GM12878 (cell line): ENCODE data around the gene TTC29. TPM values are rescaled to one million over a fixed set of nuclear protein-coding genes. Genes with fewer than 3 reads are reported as not detected.

Source experiments
- ATAC-seq: fragments of 200-7000 bp; cut with Tn5 transposase; 3 replicates; pipeline ENCODE4 v1.9.1; 2020; ENCODE audit warnings: mild to moderate bottlenecking, moderate library complexity
- BruUV-seq: library from RNA; stranded (reverse); fragments of 400-500 nt; replicated peaks from 2 replicates; lab custom pipeline; 2021; lab: Mats Ljungman, UMichigan
- CTCF ChIA-PET: fragments of 300-600 bp; sonication (Branson Sonifier 250); formaldehyde crosslinking; extraction: SDS; loops from one replicate; lab custom pipeline; 2021; ENCODE audit warnings: inconsistent platforms; lab: Yijun Ruan, JAX
- POLR2A ChIA-PET: fragments of 350-600 bp; formaldehyde crosslinking; extraction: SDS; loops from one replicate; lab custom pipeline; 2021; ENCODE audit warnings: inconsistent platforms; lab: Charles Lee
- RAD21 ChIA-PET: fragments of 300-600 bp; sonication (Branson Sonifier 250); formaldehyde crosslinking; loops from one replicate; lab custom pipeline; 2023; ENCODE audit warnings: antibody characterized with exemption; ENCODE audit not compliant: unreplicated experiment; lab: Charles Lee
- SMC1A ChIA-PET: fragments of 300-600 bp; sonication (Branson Sonifier 250); formaldehyde crosslinking; loops from one replicate; lab custom pipeline; 2023; ENCODE audit not compliant: unreplicated experiment, uncharacterized antibody; lab: Charles Lee
- DNase-seq: peaks from one replicate; pipeline ENCODE4 v3.0.0-alpha.2; 2011; ENCODE audit warnings: low read depth, low spot score
- FAIRE-seq: peaks from 3 replicates; lab custom pipeline; 2011; peaks lifted over from hg19 to GRCh38; lab: Jason Lieb, UNC
- H2AFZ ChIP-seq: 2 replicates; pipeline ENCODE4 v1.6.0; 2011; ENCODE audit warnings: low read depth, low read length, control low read depth; ENCODE audit not compliant: control insufficient read depth
- H3K27ac ChIP-seq: 2 replicates; pipeline ENCODE4 v1.5.1; 2011; ENCODE audit warnings: control low read depth; ENCODE audit not compliant: control insufficient read depth, insufficient read depth
- H3K27me3 ChIP-seq, 2 experiments: replicated peaks in 1 of 2; 2 replicates each; pipeline versions ENCODE4 v1.6.0 to v1.6.1; 2011; ENCODE audit warnings: low read length in 1 of 2; ENCODE audit not compliant: control insufficient read depth in 2 of 2, insufficient read depth in 2 of 2
- H3K36me3 ChIP-seq, 2 experiments: 2 replicates each; pipeline ENCODE4 v1.5.1; 2011; ENCODE audit warnings: low read length in 1 of 2; ENCODE audit not compliant: control insufficient read depth in 2 of 2, insufficient read depth in 2 of 2
- H3K4me1 ChIP-seq: 2 replicates; pipeline ENCODE4 v1.6.1; 2011; ENCODE audit warnings: mild to moderate bottlenecking, low read length, moderate library complexity, mixed read lengths; ENCODE audit not compliant: control insufficient read depth, insufficient read depth
- H3K4me2 ChIP-seq: 2 replicates; pipeline ENCODE4 v1.6.0; 2011; ENCODE audit warnings: control low read depth; ENCODE audit not compliant: control insufficient read depth, insufficient read depth
- H3K4me3 ChIP-seq: fragments of 200-600 bp; sonication (generic); 2 replicates; pipeline ENCODE4 v1.5.1; 2016
- H3K79me2 ChIP-seq: 2 replicates; pipeline ENCODE4 v1.6.0; 2011; ENCODE audit warnings: low read length; ENCODE audit not compliant: control insufficient read depth, insufficient read depth
- H3K9ac ChIP-seq: 2 replicates; pipeline ENCODE4 v1.8.0; 2011; ENCODE audit warnings: low read length, control low read depth, mixed read lengths; ENCODE audit not compliant: control insufficient read depth, insufficient read depth
- H3K9me3 ChIP-seq: replicated peaks from 3 replicates; pipeline ENCODE4 v1.5.1; 2011; ENCODE audit warnings: mild to moderate bottlenecking, low read length; ENCODE audit not compliant: control insufficient read depth, insufficient read depth
- H4K20me1 ChIP-seq: 2 replicates; pipeline ENCODE4 v1.6.0; 2011; ENCODE audit not compliant: control insufficient read depth, insufficient read depth
- CHD1 ChIP-seq: IDR thresholded peaks from 2 replicates; pipeline ENCODE4 v1.6.1; 2012; ENCODE audit warnings: low read depth, low read length, improper control_type of control experiment
- CHD4 ChIP-seq: fragments of 200-600 bp; sonication (generic); IDR thresholded peaks from 2 replicates; pipeline ENCODE4 v1.6.1; 2016; ENCODE audit warnings: mild to moderate bottlenecking
- FOS ChIP-seq: IDR thresholded peaks from 3 replicates; pipeline ENCODE4 v1.6.1; 2011; ENCODE audit warnings: borderline replicate concordance; ENCODE audit not compliant: insufficient read length; ENCODE audit errors: extremely low read depth
- MTA3 ChIP-seq: IDR thresholded peaks from 2 replicates; pipeline ENCODE4 v1.6.1; 2012; ENCODE audit warnings: low read length, inconsistent platforms, borderline replicate concordance
- POLR2A ChIP-seq: IDR thresholded peaks from 2 replicates; pipeline ENCODE4 v1.6.1; 2011; ENCODE audit warnings: low read depth, mild to moderate bottlenecking, low read length
- RAD21 ChIP-seq: IDR thresholded peaks from 2 replicates; pipeline ENCODE4 v1.6.1; 2011; ENCODE audit warnings: mild to moderate bottlenecking, low read depth, low read length, moderate library complexity; ENCODE audit not compliant: insufficient read depth
- REST ChIP-seq: IDR thresholded peaks from 2 replicates; pipeline ENCODE4 v1.6.1; 2012; ENCODE audit warnings: mild to moderate bottlenecking, low read depth, low read length
- SIN3A ChIP-seq: IDR thresholded peaks from 2 replicates; pipeline ENCODE4 v1.6.1; 2012; ENCODE audit warnings: low read depth, low read length, improper control_type of control experiment
- SMC3 ChIP-seq: IDR thresholded peaks from 2 replicates; pipeline ENCODE4 v1.6.1; 2011; ENCODE audit warnings: low read length, improper control_type of control experiment, borderline replicate concordance
- STAT3 ChIP-seq: IDR thresholded peaks from 2 replicates; pipeline ENCODE4 v1.6.1; 2011; ENCODE audit warnings: low read depth, low read length, improper control_type of control experiment
- WGBS: methylation state at CpG from one replicate; pipeline ENCODE4 v1.1.6; 2016; ENCODE audit warnings: low lambda C conversion rate; ENCODE audit not compliant: insufficient replicate concordance, insufficient coverage; ENCODE audit errors: missing lambda C conversion rate; 5-methylcytosine and 5-hydroxymethylcytosine counted together
- in situ Hi-C: fragments of 300-500 bp; cut with MboI; formaldehyde crosslinking; loops from 9 replicates; pipeline ENCODE4 v1.14.3; 2018; ENCODE audit warnings: mixed read lengths
- intact Hi-C: fragments of 100-400 bp; cut with micrococcal nuclease; formaldehyde crosslinking; loops from one replicate; pipeline ENCODE4 v1.14.2; 2022; ENCODE audit not compliant: unreplicated experiment
- polyA plus RNA-seq, 11 experiments: library from polyadenylated mRNA; depleted of rRNA in 4 of 11; unstranded in 6 of 11; stranded (reverse) in 5 of 11; fragments of >200 nt; fragmentation: Nextera tagmentation in 4 of 11; fragmentation: Illumina TruSeq in 1 of 11; extraction: Ambion mirVana in 4 of 11; extraction: Trizol in 1 of 11; gene quantifications; 1 replicate in 1 of 11; 2 replicates in 10 of 11; pipeline versions ENCODE4 v1.2.1 to v1.2.3, GENCODE V29; 2011 to 2016; ENCODE audit warnings: inconsistent platforms in 2 of 11, missing spikeins in 2 of 11, low read depth in 1 of 11
- total RNA-seq, 4 experiments: library from RNA; depleted of rRNA in 3 of 4; stranded (reverse); fragments of >200 nt in 3 of 4; fragmentation: Illumina TruSeq in 1 of 4; extraction: Trizol in 1 of 4; gene quantifications; 2 replicates each; pipeline versions ENCODE4 v1.2.1 to v1.2.3, GENCODE V29; 2013 to 2021

TTC29 gene
- total and polyA plus RNA-seq, 10 of the 15 experiments (the other 5 are each of a cell fraction or from before 2014, with no cell fraction given), result not detected

GRCh38 chr4:146847345-146847744 is 98.3 kb downstream of the TTC29 start (continued):
- TF ChIP-seq REST (no peak), STAT3 (no peak), FOS (no peak), POLR2A (no peak)

GRCh38 chr4:146846882-146847281 is 98.8 kb downstream of the TTC29 start:
- H3K27me3 ChIP-seq, result no peaks in the 10 kb centered on the region; a peak in 1 of 4 replicates
- ChIA-PET CTCF (no interaction called here), RAD21 (no interaction called here), SMC1A (no interaction called here), POLR2A (no interaction called here)
- no peaks in the 10 kb centered on the region for H3K79me2 ChIP-seq
- WGBS, result 36% methylated on average over 6 of the region's 6 CpGs
- H3K36me3 ChIP-seq, result no peaks in the 10 kb centered on the region
- in situ Hi-C loops (no loop called here), intact Hi-C loops (no loop called here)
- FAIRE-seq (no peak), ATAC-seq (no peak), DNase-seq (no peak)
- H3K4me3 ChIP-seq, result no peak overlapping the region
- no peak overlapping the region for H3K27ac ChIP-seq
- no peak for TF ChIP-seq SMC3
- no peak for TF ChIP-seq MTA3
- TF ChIP-seq SIN3A, result no peak
- TF ChIP-seq RAD21, result no peak
- TF ChIP-seq CHD1, result no peak
- no peak for TF ChIP-seq CHD4
- no TSS peak for BruUV-seq
- H3K9me3 ChIP-seq, result no peaks in the 10 kb centered on the region
- H3K4me1 ChIP-seq, result no peaks in the 10 kb centered on the region
- no peak overlapping the region for H3K4me2 ChIP-seq
- no peak overlapping the region for H3K9ac ChIP-seq
- no peak overlapping the region for H2AFZ ChIP-seq
- H4K20me1 ChIP-seq, result no peaks in the 10 kb centered on the region
